ENCODE data around the gene SYNE4. TPM values are rescaled to one million over a fixed set of nuclear protein-coding genes. Genes with fewer than 3 reads are reported as not detected.

SYNE4 gene
- total RNA-seq, 2 experiments from 2014 or later, result 1.8 to 2.6 TPM

GRCh38 chr19:36040495-36040894 lies 31.9 kb upstream of the SYNE4 start:
- no peaks in the 10 kb centered on the region for H3K27me3 Mint-ChIP-seq (ENCODE audit: low read depth)
- no peak overlapping the region for H3K27ac Mint-ChIP-seq
- no peaks in the 10 kb centered on the region for H3K9me3 Mint-ChIP-seq (ENCODE audit: insufficient read depth)
- peaks cover 15% of the 10 kb centered on the region for H3K4me1 Mint-ChIP-seq (ENCODE audit: low read depth)
- ChIA-PET POLR2A (no interaction called here), CTCF (no interaction called here)
- ATAC-seq (no peak), DNase-seq (no peak)
- no peak overlapping the region for H3K4me3 Mint-ChIP-seq
- H3K36me3 Mint-ChIP-seq (ENCODE audit: low read depth), result peaks cover 6% of the 10 kb centered on the region

DNA sequence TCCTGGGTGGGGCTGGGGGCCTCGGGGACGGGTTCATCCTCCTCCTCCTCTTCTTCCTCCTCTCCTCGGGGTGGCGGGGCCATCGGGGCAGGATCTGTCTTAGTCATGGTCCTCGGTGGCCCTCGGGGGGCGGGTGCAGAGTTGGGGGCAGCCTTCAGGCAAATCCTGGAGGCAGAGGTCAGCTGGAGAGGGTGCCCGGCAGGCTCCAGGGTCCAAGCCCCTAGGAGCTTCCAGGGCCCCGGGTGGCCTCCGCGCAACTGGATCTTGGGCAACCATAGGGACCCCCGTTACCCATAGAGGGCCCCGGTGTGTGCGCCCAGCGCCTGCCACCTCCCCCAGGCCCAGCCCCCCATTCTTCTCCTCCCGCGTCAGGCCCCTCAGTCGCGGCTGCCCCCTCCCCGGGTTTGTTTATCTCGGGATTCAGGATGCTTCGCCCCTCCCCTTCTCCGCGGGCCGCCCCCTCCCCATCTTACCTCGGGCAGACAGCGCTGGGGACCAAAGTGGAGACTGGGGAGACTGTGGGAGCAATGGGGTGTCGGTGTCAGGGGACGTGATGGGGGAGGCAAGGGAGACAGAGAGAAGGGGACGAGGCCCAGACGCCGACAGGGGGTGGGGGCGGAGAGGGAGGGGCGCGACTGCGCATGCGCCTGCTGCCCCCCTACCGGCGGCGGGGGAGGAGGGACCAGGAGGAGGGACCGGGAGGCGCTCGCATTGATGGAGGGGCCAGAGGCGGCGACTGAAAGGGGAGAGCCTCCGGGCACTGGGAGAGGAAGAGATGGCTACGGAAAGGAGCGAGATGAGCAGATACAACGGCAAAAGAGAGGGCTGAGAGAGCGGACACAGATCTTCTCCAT lies 23.9 kb upstream of the SYNE4 start, which contains the start of gene CLIP3:
CLIP3 (minus strand) TSS at position 623 of the 854 bp plus-strand sequence; CDS start at position 107, 516 bp downstream.
- Mint-ChIP-seq H3K4me1 (ENCODE audit: low read depth) (peaks cover 30% of the 10 kb centered on the region), H3K27ac (peak within 1 kb of the TSS; percentile 17), H3K4me3 (peak within 1 kb of the TSS; percentile 29), H3K36me3 (ENCODE audit: low read depth) (peaks cover 25% of the 10 kb centered on the region), H3K9me3 (ENCODE audit: insufficient read depth) (no peaks in the 10 kb centered on the region), H3K27me3 (ENCODE audit: low read depth) (no peaks in the 10 kb centered on the region)
- CTCF ChIA-PET, result no interaction called here
- DNase-seq (peak; percentile 39), ATAC-seq (peak; percentile 58)
- POLR2A ChIA-PET, result no interaction called here

DNA sequence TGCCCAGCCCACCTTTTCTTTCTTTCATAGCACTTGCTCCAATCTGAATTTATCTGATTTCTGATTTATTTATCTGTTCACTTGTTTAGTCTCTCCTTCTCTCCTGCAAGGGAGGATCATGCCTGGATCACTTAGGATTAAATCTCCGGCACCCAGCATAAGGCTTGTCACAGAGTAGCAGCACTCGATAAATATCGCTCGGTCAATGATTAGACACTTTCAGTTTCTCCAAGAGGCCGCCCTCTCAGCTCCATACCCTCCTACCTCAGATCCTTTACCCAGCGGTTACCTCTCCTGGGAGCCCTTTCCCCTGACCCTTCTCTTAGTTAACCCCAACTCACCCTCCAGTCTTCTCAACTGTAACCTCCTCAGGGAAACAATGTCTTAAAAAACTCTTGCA lies 22.7 kb upstream of the SYNE4 start:
- ChIA-PET CTCF (no interaction called here), POLR2A (no interaction called here)
- DNase-seq, result no peak
- Mint-ChIP-seq H3K36me3 (ENCODE audit: low read depth) (peaks cover 28% of the 10 kb centered on the region), H3K4me3 (no peak overlapping the region), H3K4me1 (ENCODE audit: low read depth) (peaks cover 20% of the 10 kb centered on the region), H3K27ac (no peak overlapping the region), H3K27me3 (ENCODE audit: low read depth) (no peaks in the 10 kb centered on the region), H3K9me3 (ENCODE audit: insufficient read depth) (no peaks in the 10 kb centered on the region)
- ATAC-seq, result no peak

- CTCF ChIA-PET, result no interaction called here
- POLR2A ChIA-PET, result interaction anchor here (0.7 to 1.5 kb wide), 2 partner anchors 13 to 17 kb away, joined by 3 to 4 read pairs; partner anchors contain the start of gene ALKBH6
- Mint-ChIP-seq H3K27ac (peak overlapping the region; percentile 10), H3K4me3 (no peak overlapping the region), H3K4me1 (ENCODE audit: low read depth) (peaks cover 15% of the 10 kb centered on the region), H3K9me3 (ENCODE audit: insufficient read depth) (no peaks in the 10 kb centered on the region), H3K27me3 (ENCODE audit: low read depth) (no peaks in the 10 kb centered on the region), H3K36me3 (ENCODE audit: low read depth) (peaks cover 23% of the 10 kb centered on the region)
- DNase-seq, result no peak
- ATAC-seq, result no peak
These were observed 21.9 kb upstream of the SYNE4 start for GRCh38 chr19:36030264-36031148.

DNA sequence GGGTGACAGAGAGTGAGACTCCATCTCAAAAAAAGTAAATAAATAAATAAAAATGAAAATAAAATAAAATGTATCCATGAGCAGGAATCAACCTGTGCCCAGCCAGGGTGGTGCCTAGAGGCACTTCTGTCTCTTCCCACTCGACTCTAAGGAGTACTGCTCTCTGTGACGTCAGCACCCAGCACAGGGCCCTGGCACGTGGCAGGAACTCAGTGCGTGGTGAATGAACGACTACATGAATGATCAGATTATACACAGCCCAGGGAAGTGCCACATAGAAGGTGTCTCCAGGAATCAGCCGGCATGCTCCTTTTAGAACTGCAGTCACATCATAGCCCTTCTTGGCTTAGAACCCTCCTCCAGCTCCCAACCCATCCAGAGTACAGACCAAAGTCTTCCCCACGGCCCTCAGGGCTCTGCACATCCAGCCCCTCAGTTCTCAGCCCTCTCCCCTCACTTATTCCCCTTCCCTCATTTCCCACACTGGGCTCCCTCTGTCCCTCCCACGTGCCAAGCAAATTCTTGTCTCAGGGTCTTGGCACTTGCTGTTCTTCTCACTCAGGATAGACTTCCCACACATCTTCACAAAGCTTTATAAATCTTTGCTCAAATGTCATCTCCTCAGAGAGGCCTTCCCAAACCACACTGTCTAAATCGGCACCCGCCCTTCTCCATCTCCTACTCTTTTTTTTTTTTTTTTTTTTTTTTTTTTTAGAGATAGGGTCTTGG lies 19.9 kb upstream of the SYNE4 start:
- Mint-ChIP-seq H3K27ac (no peak overlapping the region), H3K4me3 (no peak overlapping the region)

GRCh38 chr19:36027696-36028095 lies 19.1 kb upstream of the SYNE4 start:
- Mint-ChIP-seq H3K4me1 (ENCODE audit: low read depth) (peaks cover 2% of the 10 kb centered on the region), H3K27ac (no peak overlapping the region), H3K4me3 (no peak overlapping the region), H3K9me3 (ENCODE audit: insufficient read depth) (no peaks in the 10 kb centered on the region), H3K27me3 (ENCODE audit: low read depth) (no peaks in the 10 kb centered on the region), H3K36me3 (ENCODE audit: low read depth) (peaks cover 24% of the 10 kb centered on the region)
- ChIA-PET POLR2A (no interaction called here), CTCF (no interaction called here)
- DNase-seq (no peak), ATAC-seq (no peak)

More for the DNA sequence above, 19.9 kb upstream of the SYNE4 start:
- Mint-ChIP-seq H3K27me3 (ENCODE audit: low read depth) (no peaks in the 10 kb centered on the region), H3K9me3 (ENCODE audit: insufficient read depth) (no peaks in the 10 kb centered on the region), H3K36me3 (ENCODE audit: low read depth) (peaks cover 19% of the 10 kb centered on the region), H3K4me1 (ENCODE audit: low read depth) (peaks cover 4% of the 10 kb centered on the region)
- DNase-seq (no peak), ATAC-seq (no peak)
- POLR2A ChIA-PET, result interaction anchor here (1.5 kb wide), 1 partner anchor 15 kb away, joined by 4 read pairs; the partner anchor contains the start of gene ALKBH6
- CTCF ChIA-PET, result no interaction called here

DNA sequence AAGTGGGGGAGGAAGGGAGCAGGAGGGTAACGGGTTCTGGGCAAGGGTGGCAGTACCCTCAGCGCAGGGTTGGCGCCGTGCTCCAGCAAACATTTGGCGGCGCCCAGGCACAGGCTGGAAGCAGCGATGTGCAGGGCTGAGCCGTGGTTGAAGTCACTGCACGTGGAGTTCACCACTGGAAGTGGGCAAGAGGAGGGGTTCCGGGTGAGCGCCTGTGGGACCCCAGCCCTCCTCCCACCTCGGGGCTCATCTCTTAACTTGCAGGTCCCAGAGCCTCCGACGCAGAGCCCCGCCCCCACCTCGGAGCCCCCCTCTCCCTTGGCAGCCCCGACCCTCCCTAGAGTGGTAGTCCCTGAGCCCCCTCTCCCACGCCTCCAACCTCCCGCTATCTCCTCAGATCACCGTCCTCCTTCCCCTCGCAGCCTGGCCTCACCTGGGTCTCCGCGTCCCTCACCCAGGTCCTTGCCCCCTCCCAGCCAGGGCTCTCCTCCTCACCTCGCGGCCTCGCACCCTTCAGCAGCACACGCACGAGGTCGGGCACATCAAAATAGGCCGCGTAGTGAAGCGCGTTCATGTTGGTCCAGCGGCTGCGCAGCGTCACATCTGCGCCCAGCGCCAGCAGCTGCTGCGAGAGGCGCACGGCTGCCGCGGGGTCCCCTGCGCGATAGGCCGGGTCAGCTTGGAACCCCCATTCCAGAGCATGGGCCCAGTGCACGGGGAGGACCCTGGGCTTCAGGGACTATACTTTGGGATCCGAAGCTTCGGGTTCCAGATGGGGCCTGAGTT lies 17.7 kb upstream of the SYNE4 start:
- peaks cover 23% of the 10 kb centered on the region for H3K36me3 Mint-ChIP-seq (ENCODE audit: low read depth)
- CTCF ChIA-PET, result no interaction called here
- no peak for ATAC-seq
- H3K4me1 Mint-ChIP-seq (ENCODE audit: low read depth), result no peaks in the 10 kb centered on the region
- H3K27me3 Mint-ChIP-seq (ENCODE audit: low read depth), result no peaks in the 10 kb centered on the region
- H3K27ac Mint-ChIP-seq, result no peak overlapping the region
- POLR2A ChIA-PET, result no interaction called here
- DNase-seq, result no peak
- no peaks in the 10 kb centered on the region for H3K9me3 Mint-ChIP-seq (ENCODE audit: insufficient read depth)
- H3K4me3 Mint-ChIP-seq, result no peak overlapping the region

GRCh38 chr19:36025541-36025940 lies 16.9 kb upstream of the SYNE4 start:
- no peak for DNase-seq
- Mint-ChIP-seq H3K27me3 (ENCODE audit: low read depth) (no peaks in the 10 kb centered on the region), H3K4me3 (no peak overlapping the region), H3K9me3 (ENCODE audit: insufficient read depth) (no peaks in the 10 kb centered on the region), H3K4me1 (ENCODE audit: low read depth) (no peaks in the 10 kb centered on the region), H3K36me3 (ENCODE audit: low read depth) (peaks cover 23% of the 10 kb centered on the region), H3K27ac (no peak overlapping the region)
- POLR2A ChIA-PET, result no interaction called here
- CTCF ChIA-PET, result no interaction called here
- ATAC-seq, result no peak

DNA sequence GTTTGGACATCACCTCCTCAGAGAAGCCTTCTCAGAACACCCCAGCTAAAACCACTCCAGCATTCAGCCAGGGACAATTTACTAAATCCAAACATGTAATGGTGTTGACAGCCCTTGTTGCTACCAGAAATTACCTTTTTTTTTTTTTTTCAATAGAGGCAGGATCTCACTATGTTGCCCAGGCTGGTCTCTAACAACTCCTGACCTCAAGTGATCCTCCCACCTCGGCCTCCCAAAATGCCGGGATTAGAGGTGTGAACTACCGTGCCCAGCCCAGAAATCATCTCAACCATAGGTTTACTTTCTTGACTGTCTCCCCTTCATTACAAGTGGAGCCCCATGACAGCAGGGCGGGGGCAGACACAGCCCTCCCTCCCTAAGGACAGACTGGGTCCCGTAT lies 14.8 kb upstream of the SYNE4 start:
- POLR2A ChIA-PET, result no interaction called here
- Mint-ChIP-seq H3K9me3 (ENCODE audit: insufficient read depth) (no peaks in the 10 kb centered on the region), H3K27me3 (ENCODE audit: low read depth) (no peaks in the 10 kb centered on the region), H3K4me3 (no peak overlapping the region), H3K36me3 (ENCODE audit: low read depth) (peaks cover 19% of the 10 kb centered on the region), H3K27ac (no peak overlapping the region), H3K4me1 (ENCODE audit: low read depth) (no peaks in the 10 kb centered on the region)
- DNase-seq (no peak), ATAC-seq (no peak)
- CTCF ChIA-PET, result no interaction called here

GRCh38 chr19:36019061-36019670 lies 10.6 kb upstream of the SYNE4 start:
- POLR2A ChIA-PET, result no interaction called here
- no peak overlapping the region for H3K27ac Mint-ChIP-seq

More at GRCh38 chr19:36019061-36019670, 10.6 kb upstream of the SYNE4 start:
- Mint-ChIP-seq H3K4me3 (no peak overlapping the region), H3K36me3 (ENCODE audit: low read depth) (peaks cover 18% of the 10 kb centered on the region), H3K4me1 (ENCODE audit: low read depth) (peaks cover 18% of the 10 kb centered on the region), H3K9me3 (ENCODE audit: insufficient read depth) (no peaks in the 10 kb centered on the region), H3K27me3 (ENCODE audit: low read depth) (no peaks in the 10 kb centered on the region)
- ATAC-seq (no peak), DNase-seq (no peak)
- CTCF ChIA-PET, result no interaction called here
